ENCODE measurements around the gene PLP2.
"Not testable (repeated sequence)": the region's sequence is repeated elsewhere in the genome, so short reads cannot be mapped to it uniquely, and the experiment has no call there.

The PLP2 gene

GRCh38 chrX:49171752-49172279 lies at the start of gene PLP2:
Gene PLP2, plus strand, starts transcription at chrX:49171898. Its CDS starts 103 bp downstream, at chrX:49172001.
- DNase-seq: no peak

- DNase-seq: no peak
These were observed 49.2 kb upstream of the PLP2 start for GRCh38 chrX:49122499-49122898.

DNA sequence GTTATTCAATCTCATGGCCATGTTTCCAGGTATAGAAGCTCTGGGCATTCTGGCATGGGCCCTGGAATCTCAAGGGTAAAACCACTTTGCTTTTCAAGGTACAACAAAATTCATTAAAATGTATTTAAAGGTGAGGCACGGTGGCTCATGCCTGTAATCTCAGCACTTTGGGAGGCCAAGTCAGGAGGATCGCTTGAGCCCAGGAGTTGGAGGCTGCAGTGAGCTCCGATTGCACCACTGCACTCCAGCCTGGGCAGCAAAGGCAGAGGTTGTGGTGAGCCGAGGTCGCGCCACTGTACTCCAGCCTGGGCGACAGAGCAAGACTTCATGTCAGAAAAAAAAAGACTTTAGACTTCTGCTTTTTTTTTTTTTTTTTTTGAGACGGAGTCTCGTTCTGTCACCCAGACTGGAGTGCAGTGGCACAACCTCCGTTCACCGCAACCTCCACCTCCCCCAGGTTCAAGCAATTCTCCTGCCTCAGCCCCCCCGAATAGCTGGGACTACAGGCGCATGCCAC lies 43.9 kb upstream of the PLP2 start:
- not testable (repeated sequence) for DNase-seq

GRCh38 chrX:49129427-49129826 lies 42.3 kb upstream of the PLP2 start:
- no peak for DNase-seq

DNA sequence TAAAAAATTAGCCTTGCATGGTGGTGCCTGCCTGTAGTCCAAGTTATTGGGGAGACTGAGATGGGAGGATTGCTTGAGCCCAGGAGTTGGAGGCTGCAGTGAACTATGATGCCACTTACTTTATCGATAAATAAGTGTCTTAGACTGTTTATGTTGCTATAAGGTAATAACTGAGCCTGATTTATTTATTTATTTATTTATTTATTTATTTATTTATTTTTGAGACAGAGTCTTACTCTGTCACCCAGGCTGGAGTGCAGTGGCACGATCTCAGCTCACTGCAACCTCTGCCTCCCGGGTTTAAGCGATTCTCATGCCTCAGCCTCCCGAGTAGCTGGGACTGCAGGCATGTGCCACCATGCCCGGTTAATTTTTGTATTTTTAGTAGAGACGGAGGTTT lies 39.4 kb upstream of the PLP2 start:
- not testable (repeated sequence) for DNase-seq

- DNase-seq: no peak
These were observed 37.9 kb upstream of the PLP2 start for GRCh38 chrX:49133759-49134158.

- no peak for DNase-seq
These were observed 34.2 kb upstream of the PLP2 start for GRCh38 chrX:49137492-49137891.

- no peak for DNase-seq
These were observed 32.0 kb upstream of the PLP2 start for GRCh38 chrX:49139713-49140112.

DNA sequence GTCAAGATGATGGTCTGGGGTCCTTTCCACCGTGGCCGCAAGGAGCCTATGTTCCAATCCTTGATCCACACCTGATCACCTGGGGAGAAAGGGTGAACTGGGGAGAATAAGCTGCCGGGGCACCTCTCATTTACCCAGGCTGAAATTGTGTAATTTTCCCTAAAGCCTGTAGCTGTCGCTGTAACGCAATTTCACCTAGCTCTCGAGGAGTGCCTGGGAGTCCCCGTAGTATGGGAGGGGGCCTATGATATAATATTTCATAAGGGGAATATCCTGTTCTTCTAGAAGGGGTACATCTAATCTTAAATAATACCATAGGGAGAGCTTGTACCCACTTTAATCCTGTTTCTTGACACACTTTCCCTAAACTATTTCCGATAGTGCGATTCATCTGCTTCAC lies 29.4 kb upstream of the PLP2 start:
- DNase-seq: not testable (repeated sequence)

DNA sequence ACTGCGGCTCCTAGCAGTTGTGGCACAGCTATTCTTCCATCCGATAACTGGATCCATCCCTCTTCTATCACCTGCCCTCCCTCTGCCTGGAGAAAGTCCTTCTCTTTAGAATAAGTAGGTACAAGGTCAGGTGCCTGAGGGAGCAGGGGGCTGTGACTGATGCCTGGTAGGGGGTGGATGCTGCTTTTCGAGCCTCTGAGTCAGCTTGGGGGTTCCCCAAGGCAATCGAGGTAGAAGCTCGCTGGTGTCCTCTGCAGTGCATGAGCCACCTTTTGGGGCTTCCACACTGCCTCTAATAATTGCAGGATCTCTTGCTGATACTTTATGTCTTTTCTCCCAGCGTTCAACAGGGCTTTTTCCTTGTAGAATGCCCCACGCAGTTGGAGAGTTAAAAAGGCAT lies 28.5 kb upstream of the PLP2 start:
- not testable (repeated sequence) for DNase-seq

DNA sequence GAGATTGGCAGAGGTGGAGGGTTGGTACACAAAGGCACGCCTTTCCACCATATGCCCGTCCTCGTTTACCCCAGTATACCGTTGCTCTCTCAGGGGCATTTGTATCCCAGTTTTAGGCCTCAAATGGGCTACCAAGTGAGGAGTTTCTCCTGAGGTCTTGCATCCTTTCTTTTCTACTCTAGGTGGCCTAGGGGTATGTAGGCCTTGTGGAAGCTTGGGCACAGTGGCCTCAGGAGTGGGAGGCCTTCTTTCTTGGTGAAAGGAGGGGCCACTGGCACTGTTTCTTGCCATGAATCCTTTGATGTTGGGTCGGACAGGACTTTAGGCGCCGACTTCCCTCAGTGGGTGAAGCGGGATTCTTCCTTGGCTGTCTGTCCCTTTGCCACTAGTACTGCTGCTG lies 24.4 kb upstream of the PLP2 start:
- no peak for DNase-seq

GRCh38 chrX:49147936-49148335 lies 23.8 kb upstream of the PLP2 start:
- DNase-seq: no peak

DNA sequence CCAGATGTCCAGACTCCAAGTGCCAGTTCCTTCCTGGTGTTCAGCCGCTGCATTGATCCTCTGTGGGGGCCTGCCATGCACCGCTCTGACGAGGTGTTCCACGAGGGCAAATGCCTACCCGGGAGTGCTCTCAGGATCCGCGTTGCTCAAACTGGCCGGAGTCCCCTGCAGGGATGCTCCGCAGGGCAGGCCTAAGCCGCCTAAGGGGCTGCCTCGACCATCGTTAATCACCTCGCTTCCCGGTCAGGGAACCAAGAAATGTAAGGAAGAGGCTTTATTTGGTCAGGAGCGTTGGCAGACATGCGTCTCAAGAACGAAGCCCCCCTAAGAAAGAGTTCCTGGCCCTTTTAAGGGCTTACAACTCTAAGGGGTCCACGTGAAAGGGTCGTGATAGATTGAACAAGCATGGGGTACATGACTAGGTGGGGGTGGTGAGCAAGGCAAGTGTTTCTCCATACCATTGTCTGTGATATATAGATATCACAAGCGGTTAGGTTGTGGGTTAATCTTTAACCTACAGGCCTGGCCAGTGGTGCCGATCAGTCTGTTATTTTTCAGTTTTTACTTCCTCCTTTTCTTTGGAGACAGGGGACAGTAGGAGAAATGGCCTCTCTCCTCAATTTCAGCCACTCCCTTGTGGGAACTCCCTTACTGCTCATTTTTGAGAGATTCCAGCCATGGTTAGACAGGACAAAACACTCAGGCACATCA lies 23.2 kb upstream of the PLP2 start:
- DNase-seq: not testable (repeated sequence)

DNA sequence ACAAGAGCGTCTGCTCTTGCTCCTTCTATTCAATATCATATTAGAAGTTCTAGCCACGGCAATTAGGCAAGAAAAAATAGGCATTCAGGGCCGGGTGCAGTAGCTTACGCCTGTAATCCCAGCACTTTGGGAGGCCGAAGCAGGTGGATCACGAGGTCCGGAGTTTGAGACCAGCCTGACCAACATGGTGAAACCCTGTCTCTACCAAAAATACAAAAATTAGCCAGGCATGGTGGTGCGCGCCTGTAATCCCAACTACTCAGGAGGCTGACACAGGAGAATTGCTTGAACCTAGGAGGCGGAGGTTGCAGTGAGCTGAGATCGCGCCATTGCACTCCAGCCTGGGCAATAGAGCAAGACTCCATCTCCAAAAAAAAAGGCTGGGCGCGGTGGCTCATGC lies 22.4 kb upstream of the PLP2 start:
- not testable (repeated sequence) for DNase-seq

DNA sequence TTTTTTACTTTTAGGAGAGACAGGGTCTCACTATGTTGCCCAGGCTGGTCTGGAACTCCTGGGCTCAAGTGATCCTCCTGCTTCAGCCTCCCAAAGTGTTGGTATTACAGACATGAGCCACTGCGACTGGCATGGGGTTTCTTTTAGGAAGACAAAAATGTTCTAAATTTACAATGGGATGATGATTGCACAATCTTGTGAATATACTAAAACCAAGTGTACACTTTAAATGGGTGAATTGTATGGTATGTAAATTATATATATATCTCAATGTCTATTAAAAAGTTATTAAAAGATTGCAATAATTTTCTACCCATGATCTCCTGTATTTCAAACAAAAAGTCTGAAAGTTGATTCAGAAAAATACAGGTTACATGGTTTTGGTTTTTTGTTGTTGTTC lies 18.2 kb upstream of the PLP2 start:
- DNase-seq: no peak

DNA sequence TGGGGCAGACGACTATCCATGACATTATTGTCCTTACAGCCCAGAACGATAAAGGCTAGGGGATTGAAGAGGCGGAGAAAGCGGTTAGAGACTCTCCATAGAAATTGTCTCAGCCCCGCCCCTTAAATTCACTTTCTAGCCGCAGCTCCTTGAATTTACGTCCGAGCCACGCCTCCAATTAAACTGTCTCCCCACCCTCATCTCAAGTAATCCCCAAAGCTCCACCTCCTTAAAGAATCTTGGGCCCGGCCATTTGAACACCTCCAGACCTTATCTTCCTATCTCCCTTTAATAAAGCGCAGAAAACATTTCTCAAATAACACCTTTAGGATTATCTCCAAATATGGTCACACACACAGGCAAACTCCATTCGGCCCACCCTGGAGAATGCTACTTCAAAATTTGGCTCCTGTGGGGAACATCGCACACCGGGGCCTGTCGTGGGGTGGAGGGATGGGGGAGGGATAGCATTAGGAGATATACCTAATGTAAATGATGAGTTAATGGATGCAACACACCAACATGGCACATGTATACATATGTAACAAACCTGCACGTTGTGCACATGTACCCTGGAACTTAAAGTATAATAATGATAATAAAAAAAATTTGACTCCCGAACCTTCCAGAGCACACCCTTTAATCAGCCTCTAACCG lies 16.3 kb upstream of the PLP2 start:
- no peak for DNase-seq

DNA sequence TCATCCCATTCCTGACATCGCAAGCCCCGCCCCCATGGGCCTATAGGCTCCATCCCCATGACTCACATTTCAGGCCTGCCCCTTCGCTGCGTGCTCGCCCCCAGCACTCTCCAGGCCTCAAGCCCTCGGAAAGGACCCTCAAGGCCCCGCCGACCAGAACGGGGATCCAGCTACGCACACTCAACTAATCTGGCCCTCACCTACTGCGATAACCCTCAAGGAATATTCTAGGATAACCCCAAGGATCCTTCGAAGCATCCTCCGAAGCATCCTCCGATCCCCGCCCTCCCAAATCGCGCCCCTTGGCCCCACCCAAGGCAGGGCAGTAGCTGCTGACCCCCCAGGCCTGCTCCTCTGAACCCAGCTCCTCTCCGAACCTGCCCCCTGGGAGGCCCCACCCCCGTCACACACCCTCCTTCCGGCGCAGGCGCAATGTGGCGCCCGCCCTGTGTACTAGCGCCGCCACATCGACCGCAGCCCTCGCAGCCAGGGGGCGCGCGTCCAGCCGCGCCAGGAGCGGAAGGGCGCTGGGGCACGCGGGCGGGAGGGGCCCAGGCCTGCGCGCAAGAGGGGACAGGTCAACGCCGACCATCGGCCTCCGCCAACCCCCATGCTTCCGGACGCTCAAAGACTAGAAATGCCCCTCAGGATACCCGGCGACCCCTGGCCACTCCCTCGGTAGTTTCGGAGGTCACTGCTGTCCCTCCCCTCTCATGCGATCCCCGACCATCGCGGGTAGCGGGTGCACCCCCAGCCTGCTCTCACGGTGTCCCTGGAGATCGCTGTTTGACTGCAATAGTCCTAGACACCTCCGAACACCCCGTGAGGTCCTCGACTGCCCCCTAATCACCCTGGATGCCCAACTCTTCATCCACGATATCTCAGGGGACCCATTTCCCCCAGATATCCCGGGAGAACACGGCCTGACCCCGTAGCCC lies 15.5 kb upstream of the PLP2 start:
- peak; percentile 75 for DNase-seq

DNA sequence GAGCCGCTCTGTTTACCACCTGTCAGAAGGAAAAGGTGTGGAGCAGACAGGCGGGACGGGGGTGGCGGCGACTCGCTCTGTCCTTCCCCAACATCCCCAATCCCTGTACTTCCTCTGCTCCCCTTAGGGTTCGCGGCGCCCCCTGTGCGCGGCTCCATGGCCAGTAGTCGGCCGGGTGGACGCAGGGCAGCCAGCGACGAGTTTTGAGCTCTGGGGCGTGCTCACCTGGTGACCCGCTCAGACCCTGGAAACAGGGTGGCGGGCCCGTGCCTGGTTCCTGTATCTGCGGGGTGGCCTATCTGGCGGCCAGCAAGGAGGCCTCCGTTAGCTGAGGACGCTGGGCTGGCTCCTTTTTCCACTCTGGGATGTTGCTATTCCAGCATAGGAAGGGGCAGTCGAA lies 14.5 kb upstream of the PLP2 start:
- no peak for DNase-seq

DNA sequence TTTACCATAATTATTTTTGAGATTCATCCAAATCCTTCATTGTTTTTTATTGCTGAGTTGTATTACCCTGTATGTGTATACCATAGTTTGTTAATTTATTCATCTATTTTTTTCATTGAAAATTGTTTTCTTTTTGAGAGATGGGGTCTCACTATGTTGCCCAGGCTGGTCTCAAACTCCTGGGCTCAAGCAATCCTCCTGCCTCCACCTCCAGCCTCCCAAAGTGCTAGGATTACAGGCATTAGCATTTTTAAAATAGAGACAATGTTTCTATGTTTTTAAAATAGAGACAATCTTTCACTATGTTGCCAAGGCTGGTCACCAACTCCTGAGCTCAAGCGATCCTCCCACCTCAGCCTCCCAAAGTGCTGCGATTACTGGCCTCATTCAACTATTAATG lies 10.8 kb upstream of the PLP2 start:
- DNase-seq: no peak

GRCh38 chrX:49161632-49162031 lies 10.1 kb upstream of the PLP2 start:
- DNase-seq: no peak

DNA sequence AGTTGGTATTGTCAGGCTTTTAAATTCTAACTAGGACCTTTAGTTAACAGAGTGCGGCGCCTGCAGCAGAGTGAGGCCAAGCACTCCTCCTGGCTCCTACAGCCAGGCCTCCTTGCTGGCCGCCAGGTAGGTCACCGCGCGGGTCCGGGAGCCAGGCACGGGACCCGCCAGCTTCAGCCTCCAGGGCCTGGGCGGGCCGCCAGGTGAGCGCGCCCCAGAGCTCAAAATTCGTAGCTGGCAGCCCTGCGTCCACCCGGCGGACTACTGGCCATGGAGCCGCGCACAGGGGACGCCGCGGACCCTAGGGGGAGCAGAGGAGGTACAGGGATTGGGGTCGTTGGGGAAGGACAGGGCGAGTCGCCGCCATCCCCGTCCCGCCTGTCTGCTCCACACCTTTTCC lies 9.1 kb upstream of the PLP2 start, which contains the start of gene MAGIX:
MAGIX (plus strand) TSS at position 139 of the 400 bp plus-strand sequence; CDS start at position 271, 132 bp downstream.
- no peak for DNase-seq

- no peak for DNase-seq
These were observed 7.9 kb upstream of the PLP2 start for GRCh38 chrX:49163555-49164419.
